Measurements from ENCODE around the gene ZNF598.

ZNF598 gene

DNA sequence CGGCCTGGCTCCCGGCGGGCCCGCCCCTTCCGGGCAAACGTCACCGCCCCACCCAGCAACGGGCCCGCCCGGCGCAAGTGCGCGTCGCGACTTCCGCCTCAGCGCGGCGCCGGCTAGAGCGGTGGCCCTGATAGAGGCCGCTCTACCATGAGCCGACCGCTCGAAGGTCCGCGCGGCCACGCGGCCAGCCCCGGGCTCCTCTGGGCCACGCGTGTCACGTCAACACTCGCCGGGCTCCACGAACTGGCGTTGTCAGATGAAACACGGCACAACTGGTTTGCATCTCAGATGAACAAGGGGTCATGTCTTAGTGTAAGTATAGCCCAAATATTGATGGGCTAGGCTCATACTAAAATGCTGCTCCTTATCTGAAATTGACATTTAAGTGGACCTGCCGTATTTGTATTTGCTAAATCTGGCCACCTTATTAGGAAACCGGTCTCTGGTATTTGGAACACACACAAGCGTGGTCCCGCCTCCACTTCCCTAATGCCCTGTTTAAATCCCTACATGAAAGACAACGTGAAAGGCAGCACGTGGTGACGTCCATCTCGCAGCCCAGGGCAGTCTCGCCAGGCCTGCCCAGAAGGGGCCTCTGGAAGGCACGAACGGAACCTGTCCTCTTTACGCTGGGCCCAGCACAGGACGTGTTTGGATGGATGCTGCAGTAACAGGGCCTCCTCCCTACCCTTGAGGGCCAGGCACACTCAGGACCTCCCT is at the start of gene ZNF598:
ZNF598 (minus strand) TSS at position 31 of the 720 bp plus-strand sequence.
- peak; percentile 89 for DNase-seq

DNA sequence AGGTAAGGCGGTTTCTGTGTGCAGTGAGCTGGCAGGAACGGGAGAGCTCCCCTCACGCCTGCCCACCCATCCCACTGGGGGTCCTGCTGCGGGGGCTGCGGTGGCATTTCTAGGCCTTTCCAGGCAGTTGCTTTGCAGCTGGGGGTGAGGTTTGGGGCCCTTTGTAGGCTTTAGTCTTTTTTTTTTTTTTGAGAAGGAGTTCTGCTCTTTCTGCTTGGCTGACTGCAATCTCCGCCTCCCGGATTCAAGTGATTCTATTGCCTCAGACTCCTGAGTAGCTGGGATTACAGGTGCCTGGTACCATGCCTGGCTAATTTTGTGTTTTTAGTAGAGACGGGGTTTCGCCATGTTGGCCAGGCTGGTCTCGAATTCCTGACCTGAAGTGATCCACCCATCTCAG is 49.3 kb upstream of the ZNF598 start:
- no peak for DNase-seq

DNA sequence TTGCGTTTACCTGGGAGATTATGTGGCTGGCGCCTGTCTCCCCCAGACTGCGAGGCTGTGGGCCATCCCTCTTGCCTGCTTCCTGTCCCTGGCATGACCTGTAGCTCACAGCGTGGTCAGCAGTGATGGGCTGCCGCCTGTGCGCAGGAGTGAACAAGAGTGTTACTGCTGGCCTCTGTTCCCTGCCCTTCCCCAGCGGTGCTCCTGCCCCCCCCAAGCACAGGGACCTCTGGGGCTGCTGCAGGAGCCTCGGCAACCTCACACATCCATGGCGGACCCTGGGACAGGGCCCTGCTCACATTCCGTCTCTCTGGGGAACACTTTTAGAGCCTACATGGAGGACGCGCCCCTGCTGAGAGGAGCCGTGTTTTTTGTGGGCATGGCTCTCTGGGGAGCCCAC is 48.8 kb upstream of the ZNF598 start:
- DNase-seq = no peak

DNA sequence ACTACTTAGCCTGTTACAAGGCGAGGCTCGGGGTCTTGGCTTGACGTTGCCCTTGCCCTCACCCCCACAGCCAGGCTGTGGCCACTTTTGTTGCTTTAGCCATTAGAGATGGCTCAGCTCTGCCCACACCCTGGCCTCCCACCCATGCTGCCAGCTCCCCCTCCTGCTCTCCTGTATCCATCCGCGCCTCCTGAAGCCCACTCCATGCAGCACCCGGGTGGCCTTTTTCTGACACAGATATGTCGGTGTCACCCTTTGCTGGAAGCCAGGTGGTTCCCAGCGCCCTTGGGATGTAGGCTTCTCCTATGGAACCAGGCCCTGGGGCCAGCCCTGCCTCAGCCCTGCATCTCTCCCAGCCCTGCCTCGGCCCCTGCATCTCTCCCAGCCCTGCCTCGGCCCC is 47.8 kb upstream of the ZNF598 start:
- DNase-seq = no peak

DNA sequence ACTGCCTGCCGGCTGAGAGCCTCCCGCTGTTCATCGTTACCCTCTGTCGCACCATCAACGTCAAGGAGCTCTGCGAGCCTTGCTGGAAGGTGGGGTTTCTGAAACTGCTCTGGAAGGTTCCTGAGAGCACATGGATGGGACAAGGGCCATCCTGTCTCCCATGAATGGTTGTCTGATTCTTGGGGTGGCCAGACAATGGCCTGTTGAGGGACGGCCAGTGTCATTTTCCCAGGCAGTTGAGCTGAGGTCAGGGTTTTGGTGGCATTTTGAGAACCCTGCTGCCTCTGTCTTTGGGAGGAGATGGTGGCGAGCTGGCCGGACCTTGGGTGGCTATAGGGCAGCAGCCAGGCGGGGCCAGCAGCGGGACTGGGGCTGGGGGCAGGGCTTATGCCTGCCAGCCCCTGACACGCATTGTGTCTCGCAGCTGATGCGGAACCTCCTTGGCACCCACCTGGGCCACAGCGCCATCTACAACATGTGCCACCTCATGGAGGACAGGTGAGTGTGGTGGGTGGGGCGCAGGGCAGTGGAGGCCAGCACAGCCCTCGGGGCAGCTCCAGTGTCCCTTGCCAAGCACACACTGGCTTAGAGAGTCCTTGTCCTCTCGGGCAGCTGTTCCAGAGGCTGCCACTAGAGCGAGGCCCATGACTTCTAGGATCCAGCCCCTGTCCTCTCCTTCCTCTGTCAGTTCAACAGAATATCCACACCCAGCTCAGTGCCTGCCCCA is 47.2 kb upstream of the ZNF598 start:
- DNase-seq = no peak

DNA sequence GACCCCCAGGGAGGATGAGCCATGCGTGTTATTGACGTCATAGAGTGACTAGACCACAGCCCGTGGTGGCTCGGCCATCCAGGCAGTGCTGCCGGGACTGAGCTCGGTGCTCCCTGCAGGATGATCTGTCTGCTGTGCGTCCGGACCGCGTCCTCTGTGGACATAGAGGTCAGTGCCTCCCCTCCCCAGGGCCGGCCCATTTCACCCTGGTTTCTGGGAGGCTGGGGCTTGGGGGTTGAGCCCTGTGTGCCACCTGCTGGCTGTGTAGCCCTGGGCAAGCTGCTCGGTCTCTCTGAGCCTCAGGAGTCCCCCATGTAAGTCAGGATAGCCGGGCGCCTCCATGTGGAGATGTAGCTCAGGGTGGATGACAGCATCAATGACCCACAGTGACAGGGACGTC is 46.5 kb upstream of the ZNF598 start:
- no peak for DNase-seq

DNA sequence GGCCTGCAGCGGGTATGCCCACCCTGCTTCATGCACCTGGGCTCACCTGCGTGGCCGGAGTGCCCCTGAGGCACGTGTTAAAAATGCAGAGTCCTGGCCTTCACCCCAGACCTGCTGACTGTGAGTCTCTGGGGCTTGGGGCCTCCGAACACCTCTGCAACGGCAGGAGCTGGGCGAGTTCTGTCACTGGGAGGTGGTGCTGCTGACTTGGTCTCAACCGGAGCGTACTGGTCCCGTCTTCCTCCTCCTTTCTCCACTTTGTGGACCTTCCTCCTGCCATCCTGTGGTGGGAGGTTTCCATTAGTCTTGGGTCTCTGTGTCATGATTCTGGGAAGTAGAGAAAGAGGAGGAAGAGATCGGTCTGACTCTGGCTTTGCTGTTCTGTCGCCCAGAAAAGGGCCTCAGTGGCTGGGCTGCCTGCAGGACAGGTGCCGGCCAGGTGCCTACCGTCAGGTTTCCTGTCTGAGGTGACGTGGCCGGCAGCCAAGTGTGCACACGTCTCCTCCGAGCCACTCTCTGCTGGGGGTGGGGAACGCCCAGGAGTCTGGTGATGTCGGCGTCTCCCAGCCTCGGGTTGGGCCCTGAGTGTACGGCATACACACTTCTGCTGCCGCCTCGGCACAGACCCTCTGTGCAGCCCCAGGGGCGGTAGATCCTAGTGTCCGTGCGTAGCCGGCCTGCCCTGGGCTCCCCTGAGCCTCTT is 45.1 kb upstream of the ZNF598 start:
- no peak for DNase-seq

DNA sequence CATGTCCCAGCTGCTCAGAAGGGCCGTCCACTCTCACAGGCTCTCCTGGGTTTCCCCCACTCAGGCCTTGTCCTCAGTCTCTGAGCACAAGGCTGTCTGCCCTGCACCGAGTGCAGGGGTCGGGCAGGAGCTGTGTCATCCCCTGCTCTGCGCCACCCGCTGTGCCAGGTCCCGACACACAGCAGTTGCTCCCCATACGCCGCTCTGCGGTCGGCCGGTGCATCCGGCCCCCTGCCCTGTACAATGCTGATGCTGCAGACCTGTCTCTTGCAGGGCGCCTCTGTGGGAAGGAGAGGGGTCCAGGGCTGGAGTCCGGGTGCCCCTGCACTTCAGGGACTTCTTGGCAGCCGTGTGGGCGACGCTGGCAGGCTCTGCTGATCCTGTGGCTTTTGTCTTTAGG is 44.3 kb upstream of the ZNF598 start:
- no peak for DNase-seq

DNA sequence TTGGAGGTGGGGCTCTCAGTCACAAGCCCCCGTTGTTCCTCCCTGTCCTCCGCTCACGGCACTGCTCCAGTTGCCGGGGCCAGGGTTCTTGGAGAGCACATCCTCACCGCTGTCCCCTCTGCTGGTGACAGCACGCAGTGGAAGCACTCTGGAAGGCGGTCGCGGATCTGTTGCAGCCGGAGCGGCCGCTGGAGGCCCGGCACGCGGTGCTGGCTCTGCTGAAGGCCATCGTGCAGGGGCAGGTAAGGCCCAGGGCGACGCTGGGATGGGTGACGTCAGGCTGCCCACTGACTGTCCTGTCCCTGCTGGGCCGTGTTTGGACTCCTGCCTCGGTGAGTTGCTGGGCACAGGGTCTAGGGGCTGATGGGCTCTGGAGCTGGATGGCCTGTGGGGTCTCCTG is 43.6 kb upstream of the ZNF598 start:
- no peak for DNase-seq

DNA sequence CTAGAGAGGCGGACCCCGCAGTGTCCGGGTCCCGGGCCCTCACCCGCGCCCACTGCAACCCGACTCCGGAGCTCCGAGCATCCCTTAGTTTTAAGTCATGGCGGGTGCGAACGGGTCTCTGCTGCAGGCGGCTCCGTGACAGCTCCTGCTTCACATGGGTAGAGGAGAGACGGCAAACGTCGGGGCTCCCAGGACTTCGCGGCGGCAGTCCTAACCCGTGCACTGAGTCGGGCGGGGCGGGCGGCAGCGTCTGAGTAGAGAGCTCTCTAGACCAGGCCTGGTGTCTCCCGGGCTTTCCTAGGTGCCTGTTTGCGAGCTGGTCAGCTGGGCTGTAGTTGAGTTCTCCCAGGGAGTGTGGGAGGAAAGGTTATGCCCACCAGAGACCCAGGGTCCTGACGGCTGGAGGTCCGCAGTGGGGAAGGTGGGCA is 38.5 kb upstream of the ZNF598 start:
- DNase-seq = no peak

DNA sequence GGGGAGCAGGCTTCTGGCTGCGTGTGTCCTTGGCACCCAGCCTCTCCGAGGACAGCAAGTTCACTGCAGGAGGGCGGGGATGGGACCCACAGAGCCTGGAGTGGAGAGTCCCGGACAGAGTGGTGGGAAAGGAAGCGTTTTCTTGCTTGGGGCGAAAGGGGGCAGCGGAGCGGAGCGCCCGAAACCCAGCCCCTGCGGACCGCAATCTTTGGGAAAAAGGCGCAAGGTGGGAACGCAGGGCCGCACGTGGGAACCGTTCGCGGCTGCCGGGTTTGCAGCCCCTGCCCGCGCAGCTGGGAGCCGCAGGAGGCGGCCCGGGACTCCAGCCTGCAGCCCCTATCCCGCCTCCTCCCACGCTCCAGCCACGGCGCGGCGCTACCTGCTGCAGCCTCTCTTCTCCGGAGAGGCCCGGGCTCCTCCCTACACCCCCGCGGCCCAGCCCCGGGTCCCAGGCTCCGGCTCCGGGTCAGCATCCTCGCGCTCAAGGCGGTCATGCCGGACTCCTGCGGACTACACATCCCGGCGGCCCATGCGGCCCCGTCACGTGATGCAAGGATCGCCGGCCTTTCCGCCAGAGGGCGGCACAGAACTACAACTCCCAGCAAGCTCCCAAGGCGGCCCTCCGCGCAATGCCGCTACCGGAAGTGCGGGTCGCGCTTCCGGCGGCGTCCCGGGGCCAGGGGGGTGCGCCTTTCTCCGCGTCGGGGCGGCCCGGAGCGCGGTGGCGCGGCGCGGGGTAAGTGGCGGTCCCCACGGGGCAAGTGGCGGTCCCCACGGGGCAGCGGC is 37.9 kb upstream of the ZNF598 start, which contains the start of the genes NTHL1 and TSC2:
NTHL1 (minus strand) TSS at position 505 of the 786 bp plus-strand sequence; CDS start at position 494, 11 bp downstream.
TSC2 (plus strand) TSS at position 656 of the 786 bp plus-strand sequence. CDS start 631 bp downstream, outside the sequence.
- DNase-seq = peak; percentile 98

DNA sequence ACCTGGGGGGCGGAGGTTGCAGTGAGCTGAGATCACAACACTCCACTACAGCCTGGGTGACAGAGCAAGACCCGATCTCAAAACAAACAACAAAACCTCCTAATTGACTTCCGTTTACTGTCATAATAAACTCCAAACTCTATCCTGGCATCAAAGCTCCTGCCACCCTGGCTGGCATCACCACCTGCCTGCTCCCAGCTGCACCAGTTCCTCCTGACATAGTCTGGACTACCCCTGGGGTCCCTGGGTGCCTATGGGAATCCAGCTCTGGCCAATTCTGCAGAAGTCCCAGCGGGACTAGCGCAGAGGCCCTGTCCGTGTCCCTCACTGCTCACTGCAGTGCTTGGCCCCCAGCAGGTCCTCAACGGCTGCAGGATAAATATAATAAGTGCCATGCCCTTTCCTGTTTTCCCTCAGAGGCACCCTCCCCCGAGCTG is 37.3 kb upstream of the ZNF598 start:
- DNase-seq = no peak

DNA sequence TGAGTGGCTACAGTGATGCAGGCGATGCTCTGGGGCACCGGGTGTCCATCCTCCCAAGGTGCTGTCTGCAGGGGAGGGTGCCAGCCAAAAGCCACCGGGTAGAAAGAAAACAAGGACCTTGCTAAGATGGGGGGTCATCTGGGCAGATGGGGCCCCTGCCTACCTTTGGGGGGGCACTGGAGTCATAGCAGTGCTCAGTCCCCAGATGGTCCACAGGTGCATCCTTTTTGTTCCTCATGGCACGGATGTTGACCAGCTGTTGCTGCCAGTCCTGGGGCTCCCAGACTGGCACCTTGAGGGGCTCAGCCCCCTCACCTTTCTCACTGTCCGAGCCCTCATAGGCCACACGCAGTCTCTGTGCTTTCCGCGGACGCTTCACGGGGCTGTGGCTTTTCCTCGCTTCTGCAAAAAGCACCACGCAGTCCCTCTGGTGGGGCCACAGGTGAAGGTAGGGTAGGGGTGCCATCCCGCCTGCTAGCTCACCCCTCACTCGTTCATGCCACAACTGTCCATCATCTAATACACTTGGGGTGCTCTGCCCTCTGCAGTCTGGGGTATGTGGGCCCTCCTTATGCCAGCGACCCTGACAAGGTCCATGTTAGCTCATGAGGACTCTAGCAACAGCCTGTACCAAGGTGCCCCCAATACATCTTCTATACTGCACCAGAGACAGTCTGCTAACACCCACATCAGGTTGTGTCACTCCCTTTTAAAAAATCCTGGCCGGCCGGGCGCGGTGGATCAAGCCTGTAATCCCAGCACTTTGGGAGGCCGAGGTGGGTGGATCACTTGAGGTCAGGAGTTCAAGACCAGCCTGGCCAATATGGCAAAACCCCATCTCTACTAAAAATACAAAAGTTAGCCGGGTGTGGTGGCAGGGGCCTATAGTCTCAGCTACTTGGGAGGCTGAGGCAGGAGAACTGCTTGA is 36.6 kb upstream of the ZNF598 start:
- no peak for DNase-seq

DNA sequence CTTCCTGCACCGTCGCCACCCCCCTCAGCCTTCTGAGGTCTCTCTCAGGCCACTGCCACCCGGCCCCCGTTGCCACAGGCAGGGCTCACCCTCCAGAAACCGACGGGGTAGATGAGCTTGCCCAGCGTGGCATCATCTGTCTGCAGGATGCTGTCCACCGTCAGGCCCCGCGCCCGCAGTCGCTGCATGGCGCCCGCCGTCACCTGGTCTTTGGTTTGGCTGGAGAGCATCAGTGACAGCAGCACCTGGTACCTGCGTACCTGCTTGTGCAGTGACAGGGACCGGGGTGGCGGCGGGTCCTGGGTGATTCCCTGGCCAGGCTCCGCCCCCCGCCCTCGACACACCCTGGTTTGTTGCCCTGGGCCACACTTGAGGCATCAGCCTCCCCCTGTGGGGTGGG is 34.9 kb upstream of the ZNF598 start:
- no peak for DNase-seq

DNA sequence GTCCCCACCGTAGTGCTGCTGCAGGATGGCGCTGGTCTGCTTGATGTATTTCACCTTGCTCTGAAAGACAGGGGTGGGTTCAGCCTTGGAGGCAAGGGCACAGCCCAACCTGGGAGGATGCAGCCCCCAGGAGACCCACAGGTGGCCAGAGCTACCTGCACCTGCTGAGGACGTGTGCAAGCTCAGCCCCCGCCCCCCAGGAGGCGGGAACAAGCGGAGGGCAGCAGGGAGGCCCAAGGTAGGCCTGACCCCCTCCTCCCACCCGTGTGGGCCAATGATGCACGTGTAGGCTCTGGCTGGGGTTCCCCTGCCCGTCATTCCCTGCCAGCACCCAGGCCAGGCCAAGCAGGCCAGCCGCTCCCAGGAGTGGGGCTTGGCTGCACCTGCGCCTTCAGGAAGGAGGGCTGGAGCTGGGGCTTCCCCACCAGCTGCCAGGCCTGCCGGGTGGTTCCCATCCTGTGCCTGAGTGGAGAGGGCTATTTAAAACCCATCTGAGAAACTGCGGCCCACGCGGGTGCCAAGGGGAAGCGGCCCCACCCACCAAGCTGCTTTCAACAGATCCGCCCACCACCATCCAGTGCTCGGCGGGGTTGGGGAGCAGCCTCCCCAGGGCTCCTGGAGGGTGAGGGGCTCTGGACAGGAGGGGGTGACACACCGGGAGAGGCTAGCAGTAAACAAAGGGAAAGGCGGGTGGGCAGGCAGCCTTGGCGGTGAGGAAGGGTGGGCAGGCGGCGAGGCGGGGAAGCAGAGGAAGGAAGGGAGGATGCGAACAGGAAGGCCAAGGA is 34.2 kb upstream of the ZNF598 start:
- DNase-seq = peak; percentile 60

DNA sequence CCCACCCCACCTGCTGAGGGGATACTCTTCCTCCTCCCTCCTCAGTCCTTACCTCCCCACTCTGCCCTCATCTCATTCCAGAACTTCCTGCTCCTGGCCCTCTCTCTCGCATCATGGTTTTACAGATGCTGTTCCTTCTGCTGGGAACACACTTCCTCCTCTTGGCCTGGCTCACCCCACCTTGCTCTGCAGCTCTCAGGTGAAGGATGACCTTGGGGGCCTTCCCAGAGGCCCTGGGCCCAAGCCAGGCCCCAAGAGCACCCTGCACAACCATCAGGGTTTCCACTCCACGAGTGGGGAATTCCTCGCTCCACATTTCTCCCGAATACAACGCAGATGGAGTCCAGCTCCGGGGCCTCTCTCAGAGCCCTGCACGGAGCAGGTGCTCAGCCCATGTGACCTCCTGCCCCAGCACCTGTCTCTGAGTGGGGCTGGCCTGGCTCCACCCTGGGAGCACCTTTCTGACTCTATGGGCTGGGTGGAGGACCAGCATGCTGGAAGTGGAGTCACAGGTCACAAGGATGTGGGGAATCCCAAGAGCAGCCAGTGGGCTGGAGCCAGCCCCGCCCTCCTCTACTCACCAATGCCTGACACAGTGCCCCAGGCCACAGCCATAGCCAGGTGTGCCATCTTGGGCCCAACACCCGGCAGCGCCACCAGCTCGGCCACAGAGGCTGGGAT is 33.5 kb upstream of the ZNF598 start:
- DNase-seq = no peak

DNA sequence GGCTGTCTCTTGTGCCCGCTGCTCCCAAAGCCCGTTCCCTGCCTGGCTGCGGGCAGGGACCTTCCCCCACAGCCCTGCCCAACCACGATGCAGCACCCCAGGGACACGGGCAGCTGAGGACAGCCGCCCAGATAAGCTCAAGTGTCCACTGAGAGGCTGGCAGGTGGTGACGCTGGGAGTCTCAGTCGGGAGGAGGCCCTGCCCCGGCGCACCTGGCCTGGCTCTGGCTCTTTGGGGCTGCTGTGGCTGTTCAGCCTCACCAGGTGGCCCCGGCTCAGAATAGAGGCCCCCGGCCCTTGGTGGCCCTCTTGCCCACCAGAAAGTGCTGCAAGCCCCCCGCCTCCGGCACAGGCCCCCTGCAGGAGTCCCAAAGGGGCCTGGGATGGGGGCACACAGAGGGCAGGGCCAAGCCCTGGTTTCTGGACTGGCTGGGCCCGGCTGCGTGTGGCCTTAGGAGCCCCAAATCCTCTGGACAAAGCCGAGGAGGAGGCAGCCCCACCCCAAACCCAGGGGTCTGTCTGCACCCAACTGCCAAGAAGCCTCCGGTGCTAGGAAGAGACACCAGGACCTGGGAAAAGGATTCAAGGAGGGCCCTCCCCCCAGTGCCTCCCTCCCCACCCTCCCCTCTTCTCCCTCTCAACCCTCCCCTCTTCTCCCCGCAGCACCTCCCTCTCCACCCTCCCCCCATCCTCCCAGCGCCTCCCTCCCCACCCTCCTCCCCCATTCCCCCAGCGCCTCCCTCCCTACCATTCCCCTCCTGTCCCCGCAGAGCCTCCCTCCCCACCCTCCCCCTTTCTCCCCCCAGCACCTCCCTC is 32.8 kb upstream of the ZNF598 start:
- no peak for DNase-seq

DNA sequence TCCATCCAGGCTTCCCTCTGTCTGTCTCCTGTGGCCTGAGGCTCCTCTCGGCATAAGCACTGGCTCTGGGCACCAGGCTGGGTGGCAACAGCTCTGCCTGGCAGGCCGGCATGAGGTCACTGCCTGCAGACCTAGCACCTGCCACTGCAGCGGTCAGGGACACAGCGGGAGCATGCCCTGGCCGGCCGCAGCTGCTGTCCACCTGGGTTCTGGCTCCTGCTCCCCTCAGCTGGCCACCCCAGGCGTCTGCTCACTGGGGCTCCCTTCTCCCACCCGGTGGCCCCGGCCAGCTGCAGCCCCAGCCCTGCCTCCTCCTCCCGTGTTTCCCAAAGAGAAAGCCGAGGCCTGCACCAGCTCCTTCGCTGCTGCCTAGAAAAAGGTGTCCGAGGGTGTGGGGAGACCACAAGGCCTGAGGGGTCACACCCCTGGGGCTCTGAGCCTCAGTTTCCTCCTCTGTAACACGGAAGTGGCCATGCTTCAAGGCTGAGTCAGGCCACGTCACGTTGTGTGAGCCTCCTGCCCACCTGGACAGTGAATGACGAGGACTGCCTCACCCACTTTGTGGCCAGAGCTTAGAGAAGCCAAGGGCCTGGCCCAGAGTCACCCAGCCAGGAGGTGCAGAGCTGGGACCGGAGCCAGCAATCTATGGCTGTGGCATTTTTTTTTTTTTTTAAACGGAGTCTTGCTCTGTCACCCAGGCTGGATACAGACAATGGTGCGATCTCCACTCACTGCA is 31.3 kb upstream of the ZNF598 start:
- peak; percentile 84 for DNase-seq

Data from right hindlimb (tissue), 1 donor.